Neuronal stem cell (in vitro differentiated cells): Measurements from ENCODE around the gene WNT2.
"Not testable (repeated sequence)": the region's sequence is repeated elsewhere in the genome, so short reads cannot be mapped to it uniquely, and the experiment has no call there.

Source experiments
- DNase-seq: peaks from one replicate; pipeline ENCODE4 v3.0.0-alpha.2; 2013; ENCODE audit warnings: low spot score
- H2AFZ ChIP-seq: one replicate; pipeline ENCODE4 v1.6.1; 2013; ENCODE audit warnings: mild to moderate bottlenecking, low read length, inconsistent platforms
- H2AK5ac ChIP-seq: 2 replicates; pipeline ENCODE4 v1.6.1; 2013; ENCODE audit warnings: low read depth, mild to moderate bottlenecking, inconsistent platforms, low read length, moderate library complexity, mixed read lengths
- H2BK120ac ChIP-seq: 2 replicates; pipeline ENCODE4 v1.6.1; 2013; ENCODE audit warnings: low read depth, mild to moderate bottlenecking, inconsistent platforms, low read length, moderate library complexity, mixed read lengths
- H2BK12ac ChIP-seq: one replicate; pipeline ENCODE4 v1.6.1; 2013; ENCODE audit warnings: low read length, inconsistent platforms
- H2BK15ac ChIP-seq: 2 replicates; pipeline ENCODE4 v1.6.1; 2013; ENCODE audit warnings: mild to moderate bottlenecking, low read length, inconsistent platforms, mixed read lengths
- H2BK5ac ChIP-seq: one replicate; pipeline ENCODE4 v1.6.1; 2013; ENCODE audit warnings: inconsistent platforms, mild to moderate bottlenecking, low read length, moderate library complexity
- H3K14ac ChIP-seq: one replicate; pipeline ENCODE4 v1.6.1; 2013; ENCODE audit warnings: low read length, inconsistent platforms
- H3K18ac ChIP-seq: 2 replicates; pipeline ENCODE4 v1.6.1; 2013; ENCODE audit warnings: low read length, inconsistent platforms
- H3K23ac ChIP-seq: 2 replicates; pipeline ENCODE4 v1.6.1; 2013; ENCODE audit warnings: low read depth, mild to moderate bottlenecking, mixed read lengths, low read length, inconsistent platforms; ENCODE audit not compliant: poor library complexity
- H3K27ac ChIP-seq: replicated peaks from 3 replicates; pipeline ENCODE4 v1.5.1; 2013; ENCODE audit warnings: low read length, inconsistent platforms
- H3K27me3 ChIP-seq, 3 experiments: 2 replicates each; pipeline ENCODE4 v1.6.1; 2013; ENCODE audit warnings: low read length in 3 of 3, mild to moderate bottlenecking in 2 of 3, inconsistent platforms in 1 of 3, low read depth in 1 of 3, mixed read lengths in 1 of 3, moderate library complexity in 1 of 3; ENCODE audit not compliant: control insufficient read depth in 3 of 3, insufficient read depth in 3 of 3
- H3K36me3 ChIP-seq, 2 donors: replicated peaks in 1 of 2; 2 replicates each; pipeline ENCODE4 v1.6.1; 2013; ENCODE audit warnings: low read length in 2 of 2; ENCODE audit not compliant: control insufficient read depth in 2 of 2, insufficient read depth in 2 of 2
- H3K4ac ChIP-seq: 2 replicates; pipeline ENCODE4 v1.6.1; 2013; ENCODE audit warnings: inconsistent platforms, mild to moderate bottlenecking, low read length, moderate library complexity
- H3K4me1 ChIP-seq, 2 donors: 1 replicate in 1 of 2; 2 replicates in 1 of 2; pipeline ENCODE4 v1.6.1; 2013; ENCODE audit warnings: low read length in 2 of 2, low read depth in 1 of 2; ENCODE audit not compliant: control insufficient read depth in 2 of 2, insufficient read depth in 1 of 2
- H3K4me2 ChIP-seq: one replicate; pipeline ENCODE4 v1.6.1; 2013; ENCODE audit warnings: mild to moderate bottlenecking, low read length, inconsistent platforms; ENCODE audit not compliant: insufficient read depth, poor library complexity, severe bottlenecking
- H3K4me3 ChIP-seq, 2 donors: 2 replicates each; pipeline ENCODE4 v1.5.1; 2013; ENCODE audit warnings: low read length in 2 of 2, mild to moderate bottlenecking in 2 of 2, inconsistent platforms in 1 of 2, moderate library complexity in 1 of 2
- H3K79me1 ChIP-seq: one replicate; pipeline ENCODE4 v1.6.1; 2013; ENCODE audit warnings: low read depth, mild to moderate bottlenecking, inconsistent platforms, low read length, moderate library complexity
- H3K9ac ChIP-seq: one replicate; pipeline ENCODE4 v1.6.1; 2013; ENCODE audit warnings: mild to moderate bottlenecking, low read depth, low read length, inconsistent platforms; ENCODE audit not compliant: poor library complexity
- H3K9me3 ChIP-seq, 2 donors: replicated peaks in 1 of 2; 2 replicates each; pipeline versions ENCODE3 to v1.6.1; 2013; ENCODE audit warnings: low read length in 2 of 2, mild to moderate bottlenecking in 2 of 2, inconsistent platforms in 1 of 2, low read depth in 1 of 2, mixed read lengths in 1 of 2, moderate library complexity in 1 of 2; ENCODE audit not compliant: control insufficient read depth in 2 of 2, insufficient read depth in 1 of 2
- H4K8ac ChIP-seq: one replicate; pipeline ENCODE4 v1.6.1; 2013; ENCODE audit warnings: low read depth, mild to moderate bottlenecking, inconsistent platforms, low read length, moderate library complexity
- H4K91ac ChIP-seq: one replicate; pipeline ENCODE4 v1.6.1; 2013; ENCODE audit warnings: low read length, low read depth, mild to moderate bottlenecking, inconsistent platforms; ENCODE audit not compliant: poor library complexity
- WGBS, 2 donors: extraction: QIAGEN DNeasy Blood & Tissue Kit; methylation state at CpG; one replicate each; pipeline ENCODE4 v1.1.7; 2013; ENCODE audit warnings: missing lambda C conversion rate in 2 of 2, mixed read lengths in 1 of 2; ENCODE audit not compliant: insufficient read length in 2 of 2, insufficient replicate concordance in 1 of 2; ENCODE audit errors: extremely low coverage in 2 of 2; 5-methylcytosine and 5-hydroxymethylcytosine counted together

The WNT2 gene

GRCh38 chr7:117308891-117309290 lies 14.0 kb downstream of the WNT2 start:
- Histone ChIP-seq H3K27ac (no peak overlapping the region), H3K9me3 (peaks cover 0 to under 1% of the 10 kb centered on the region in 2 donors), H3K4ac (no peak overlapping the region), H2BK120ac (no peak overlapping the region), H2AK5ac (no peak overlapping the region), H3K36me3 (no peaks in the 10 kb centered on the region), H3K18ac (no peak overlapping the region), H2BK15ac (no peak overlapping the region), H4K8ac (no peak overlapping the region), H2BK12ac (no peak overlapping the region), H3K4me1 (no peaks in the 10 kb centered on the region), H3K4me3 (no peak overlapping the region), H3K9ac (no peak overlapping the region), H2AFZ (no peak overlapping the region), H3K79me1 (no peaks in the 10 kb centered on the region), H3K27me3 (peaks cover 0 to 3% (median 0%) of the 10 kb centered on the region in 3 experiments), H3K4me2 (no peak overlapping the region), H3K23ac (no peak overlapping the region), H2BK5ac (no peak overlapping the region), H4K91ac (no peak overlapping the region), H3K14ac (no peak overlapping the region)
- no CpG with 5 or more reads among the region's 1 CpG for WGBS, 2 donors
- DNase-seq = no peak

GRCh38 chr7:117302396-117302795 lies 20.5 kb downstream of the WNT2 start:
- no peak overlapping the region for H3K9ac ChIP-seq
- H3K27me3 ChIP-seq = peaks cover 0 to 3% (median 0%) of the 10 kb centered on the region in 3 experiments
- no peak overlapping the region for H2BK5ac ChIP-seq
- no peak overlapping the region for H3K4ac ChIP-seq
- no peaks in the 10 kb centered on the region for H3K36me3 ChIP-seq
- no peak overlapping the region for H3K4me3 ChIP-seq
- no peak overlapping the region for H2AK5ac ChIP-seq
- no peak overlapping the region for H3K4me2 ChIP-seq
- H2BK120ac ChIP-seq = no peak overlapping the region
- no peak overlapping the region for H2BK15ac ChIP-seq
- H3K4me1 ChIP-seq = no peaks in the 10 kb centered on the region
- H4K8ac ChIP-seq = no peak overlapping the region
- H3K9me3 ChIP-seq = peaks cover 0 to 3% of the 10 kb centered on the region in 2 donors
- no peak overlapping the region for H4K91ac ChIP-seq
- no peak overlapping the region for H2BK12ac ChIP-seq
- H3K14ac ChIP-seq = no peak overlapping the region
- no CpG with 5 or more reads among the region's 4 CpGs for WGBS, 2 donors
- DNase-seq = no peak
- no peaks in the 10 kb centered on the region for H3K79me1 ChIP-seq
- H3K18ac ChIP-seq = no peak overlapping the region
- no peak overlapping the region for H3K23ac ChIP-seq
- H3K27ac ChIP-seq = no peak overlapping the region
- H2AFZ ChIP-seq = no peak overlapping the region

- H2AFZ ChIP-seq, H3K79me1 ChIP-seq, H2BK12ac ChIP-seq, H2BK120ac ChIP-seq, H3K4me1 ChIP-seq, H3K9ac ChIP-seq, H3K14ac ChIP-seq, H3K18ac ChIP-seq, H2AK5ac ChIP-seq, H2BK5ac ChIP-seq, H3K4me3 ChIP-seq, H2BK15ac ChIP-seq, H3K9me3 ChIP-seq, H3K4me2 ChIP-seq, H3K36me3 ChIP-seq, H3K27me3 ChIP-seq, H3K27ac ChIP-seq, H4K8ac ChIP-seq, H3K23ac ChIP-seq, H3K4ac ChIP-seq, DNase-seq, H4K91ac ChIP-seq: not testable (repeated sequence)
- WGBS, 2 donors = no CpG with 5 or more reads among the region's 5 CpGs
Measured at GRCh38 chr7:117300506-117300905, 22.4 kb downstream of the WNT2 start.

- no peak overlapping the region for H3K18ac ChIP-seq
- no peak overlapping the region for H2AK5ac ChIP-seq
- peak overlapping the region; percentile 29 for H3K23ac ChIP-seq
- H3K4me1 ChIP-seq = no peaks in the 10 kb centered on the region
- no peak overlapping the region for H4K91ac ChIP-seq
- no peak overlapping the region for H3K4ac ChIP-seq
- H2BK12ac ChIP-seq = no peak overlapping the region
- DNase-seq = no peak
- no peak overlapping the region for H3K27ac ChIP-seq
- no peak overlapping the region for H3K14ac ChIP-seq
- H3K4me3 ChIP-seq = no peak overlapping the region
- peaks cover 0 to 8% (median 0%) of the 10 kb centered on the region in 3 experiments for H3K27me3 ChIP-seq
- no peak overlapping the region for H3K9ac ChIP-seq
- no peak overlapping the region for H4K8ac ChIP-seq
- no peak overlapping the region for H2BK15ac ChIP-seq
- no CpG with 5 or more reads among the region's 12 CpGs for WGBS, 2 donors
- H2AFZ ChIP-seq = no peak overlapping the region
- no peak overlapping the region for H2BK120ac ChIP-seq
- H3K79me1 ChIP-seq = no peaks in the 10 kb centered on the region
- no peaks in the 10 kb centered on the region for H3K9me3 ChIP-seq
- no peak overlapping the region for H3K4me2 ChIP-seq
- no peak overlapping the region for H2BK5ac ChIP-seq
- H3K36me3 ChIP-seq = no peaks in the 10 kb centered on the region
Measured at GRCh38 chr7:117297606-117298005, 25.3 kb downstream of the WNT2 start.
